ENCODE measurements around the gene NRXN3.

GRCh38 chr14:78921856-78922255 lies 751.7 kb downstream of the NRXN3 start:
- TF ChIP-seq CTCF (IDR thresholded peaks at IDR 0.05; ENCODE audit: low read length) = no peak
- no peak for TF ChIP-seq EZH2 (IDR thresholded peaks at IDR 0.05; ENCODE audit: borderline replicate concordance, low read length)

All from OCI-LY1 (cell line).